Measurements from ENCODE around the gene APAF1. TPM values are rescaled to one million over a fixed set of nuclear protein-coding genes. Genes with fewer than 3 reads are reported as not detected.

Gene APAF1
- total and polyA plus RNA-seq, 7 experiments from 2014 or later: 3.4 to 36.4 (median 26.7) TPM

DNA sequence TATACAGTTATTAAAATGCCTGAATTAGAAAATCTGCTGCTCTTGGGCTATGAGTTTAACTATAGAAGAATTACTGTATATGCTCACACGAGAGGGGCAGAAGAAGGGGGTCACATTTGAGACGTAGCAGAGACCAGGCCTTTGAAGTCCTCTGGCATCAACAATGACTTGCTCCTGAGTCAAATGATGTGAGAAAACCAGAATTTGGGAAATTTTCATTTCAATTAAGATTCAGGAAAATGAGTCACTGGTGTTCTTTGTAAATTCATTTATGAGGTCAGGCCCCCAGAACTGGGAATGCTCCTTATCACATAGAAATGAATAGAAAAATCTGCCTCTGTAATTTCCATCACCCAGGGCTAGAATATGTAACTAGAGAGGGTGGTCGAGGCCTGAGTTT lies 92.9 kb downstream of the APAF1 start:
- H3K4me3 ChIP-seq (ENCODE audit: low read length): no peak overlapping the region
- H3K27me3 Mint-ChIP-seq: peaks cover 0 to 14% (median 8%) of the 10 kb centered on the region in 5 donors
- ATAC-seq (no peak), DNase-seq (no peak)
- peaks cover 0 to 10% (median 0%) of the 10 kb centered on the region in 3 experiments for H3K36me3 ChIP-seq (ENCODE audit: control insufficient read depth in 2 of 3, insufficient read depth in 3 of 3, low read length in 3 of 3)
- H3K27ac Mint-ChIP-seq: no peak overlapping the region
- peaks cover 0 to 30% (median 0%) of the 10 kb centered on the region in 7 donors for H3K4me1 Mint-ChIP-seq
- ChIA-PET CTCF (no interaction called here), POLR2A (no interaction called here)
- no peak overlapping the region for H3K27ac ChIP-seq (ENCODE audit: low read depth, low read length)
- peaks cover 0 to 4% (median 0%) of the 10 kb centered on the region in 11 donors for H3K9me3 Mint-ChIP-seq
- no peaks in the 10 kb centered on the region for H3K9me3 ChIP-seq (ENCODE audit: control insufficient read depth in 2 of 3, low read length in 3 of 3)
- peaks cover 0 to 23% (median 4%) of the 10 kb centered on the region in 5 donors for H3K36me3 Mint-ChIP-seq
- no peaks in the 10 kb centered on the region for H3K4me1 ChIP-seq (ENCODE audit: control insufficient read depth in 2 of 2, insufficient read depth in 2 of 2, low read length in 2 of 2)
- intact Hi-C loops (cut with micrococcal nuclease): no loop called here
- H3K4me3 Mint-ChIP-seq: no peak overlapping the region
- no peaks in the 10 kb centered on the region for H3K27me3 ChIP-seq (ENCODE audit: control insufficient read depth in 2 of 2, insufficient read depth in 2 of 2, low read length in 2 of 2)

DNA sequence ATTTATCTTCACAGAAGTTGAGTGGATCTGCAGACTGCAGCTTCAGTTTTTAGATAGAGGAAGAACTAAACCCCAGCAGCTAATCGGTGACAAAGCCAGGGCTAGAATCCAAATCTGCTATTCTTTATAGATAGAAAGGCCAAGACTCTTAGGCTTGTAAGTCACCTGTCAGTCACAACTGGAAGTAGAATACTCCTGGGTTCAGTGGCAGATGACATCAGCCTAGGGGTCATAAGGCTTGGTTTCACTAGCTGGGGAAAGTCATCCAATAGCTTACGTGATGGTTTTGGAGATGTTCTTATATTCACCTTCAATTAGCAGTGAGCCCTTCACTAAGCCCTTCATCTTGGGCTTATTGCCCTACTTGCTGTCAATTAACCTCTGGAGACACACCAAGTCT lies 93.4 kb downstream of the APAF1 start:
- Histone ChIP-seq H3K9me3 (ENCODE audit: control insufficient read depth in 2 of 3, low read length in 3 of 3) (no peaks in the 10 kb centered on the region), H3K4me1 (ENCODE audit: control insufficient read depth in 2 of 2, insufficient read depth in 2 of 2, low read length in 2 of 2) (no peaks in the 10 kb centered on the region), H3K27ac (ENCODE audit: low read depth, low read length) (no peak overlapping the region), H3K36me3 (ENCODE audit: control insufficient read depth in 2 of 3, insufficient read depth in 3 of 3, low read length in 3 of 3) (peaks cover 0 to 5% (median 0%) of the 10 kb centered on the region in 3 experiments), H3K4me3 (ENCODE audit: low read length) (no peak overlapping the region), H3K27me3 (ENCODE audit: control insufficient read depth in 2 of 2, insufficient read depth in 2 of 2, low read length in 2 of 2) (no peaks in the 10 kb centered on the region)
- CTCF ChIA-PET: interaction anchor here (0.6 kb wide), 1 partner anchor 1181 kb away, joined by 3 read pairs; no protein-coding TSS in a partner anchor
- peaks cover 0 to 19% (median 4%) of the 10 kb centered on the region in 5 donors for H3K36me3 Mint-ChIP-seq
- H3K9me3 Mint-ChIP-seq: peaks cover 0 to 4% (median 0%) of the 10 kb centered on the region in 11 donors
- H3K27me3 Mint-ChIP-seq: peaks cover 0 to 16% (median 8%) of the 10 kb centered on the region in 5 donors
- H3K4me1 Mint-ChIP-seq: peaks cover 0 to 36% (median 0%) of the 10 kb centered on the region in 7 donors
- DNase-seq (no peak), ATAC-seq (no peak)
- H3K4me3 Mint-ChIP-seq: no peak overlapping the region
- POLR2A ChIA-PET: no interaction called here
- no peak overlapping the region for H3K27ac Mint-ChIP-seq
- intact Hi-C loops (cut with micrococcal nuclease): no loop called here

DNA sequence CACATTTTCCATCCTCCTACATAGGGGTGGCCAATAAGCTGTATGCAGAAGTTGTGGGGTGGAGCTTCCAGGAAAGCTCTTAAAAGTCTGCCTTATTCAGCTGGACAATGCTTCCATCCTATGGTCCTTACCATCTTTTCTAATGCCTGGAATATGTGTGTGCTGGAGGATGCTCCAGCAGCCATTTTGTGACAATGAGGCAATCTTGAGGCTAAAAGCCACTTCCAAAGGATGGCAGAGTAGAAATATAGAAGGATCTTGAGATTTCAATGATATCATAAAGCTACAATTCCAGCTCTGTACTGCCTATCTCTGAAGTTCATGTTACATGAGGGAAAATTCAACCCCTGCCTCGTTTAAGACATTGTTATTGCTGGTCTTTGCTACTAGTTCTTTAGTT lies 95.7 kb downstream of the APAF1 start:
- Histone ChIP-seq H3K27me3 (ENCODE audit: control insufficient read depth in 2 of 2, insufficient read depth in 2 of 2, low read length in 2 of 2) (no peaks in the 10 kb centered on the region), H3K36me3 (ENCODE audit: control insufficient read depth in 2 of 3, insufficient read depth in 3 of 3, low read length in 3 of 3) (no peaks in the 10 kb centered on the region), H3K9me3 (ENCODE audit: control insufficient read depth in 2 of 3, low read length in 3 of 3) (no peaks in the 10 kb centered on the region), H3K4me3 (ENCODE audit: low read length) (no peak overlapping the region), H3K27ac (ENCODE audit: low read depth, low read length) (no peak overlapping the region), H3K4me1 (ENCODE audit: control insufficient read depth in 2 of 2, insufficient read depth in 2 of 2, low read length in 2 of 2) (no peaks in the 10 kb centered on the region)
- Mint-ChIP-seq H3K4me1 (peaks cover 0 to 38% (median 0%) of the 10 kb centered on the region in 7 donors), H3K27ac (peak overlapping the region in 1 of 9 donors; percentile 56), H3K27me3 (peaks cover 0 to 17% (median 8%) of the 10 kb centered on the region in 5 donors), H3K36me3 (peaks cover 0 to 2% (median 0%) of the 10 kb centered on the region in 5 donors), H3K9me3 (peaks cover 0 to 4% (median 0%) of the 10 kb centered on the region in 11 donors), H3K4me3 (peak overlapping the region in 1 of 10 donors; percentile 47)
- no peak for ATAC-seq
- CTCF ChIA-PET: no interaction called here
- intact Hi-C loops (cut with micrococcal nuclease): no loop called here
- POLR2A ChIA-PET: no interaction called here
- DNase-seq: no peak

DNA sequence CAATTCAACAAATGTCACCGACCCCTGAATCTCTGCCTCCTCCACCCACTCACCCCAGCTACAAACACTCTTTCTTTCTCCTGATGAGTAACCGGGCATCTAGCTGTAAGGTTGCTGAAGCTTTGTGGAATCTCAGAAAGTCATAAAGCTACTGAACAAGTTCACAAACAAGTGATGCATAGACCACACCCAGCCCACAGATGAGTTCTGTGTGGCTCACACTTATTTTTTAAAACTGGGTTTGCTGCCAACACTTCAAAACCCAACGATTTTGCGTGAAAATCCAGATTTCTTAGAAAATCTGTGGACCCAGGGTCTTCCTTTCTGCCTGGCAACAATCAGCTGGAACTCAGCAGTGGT lies 96.1 kb downstream of the APAF1 start:
- H3K27me3 Mint-ChIP-seq: peaks cover 3 to 21% (median 10%) of the 10 kb centered on the region in 5 donors
- Histone ChIP-seq H3K27ac (ENCODE audit: low read depth, low read length) (no peak overlapping the region), H3K36me3 (ENCODE audit: control insufficient read depth in 2 of 3, insufficient read depth in 3 of 3, low read length in 3 of 3) (no peaks in the 10 kb centered on the region), H3K4me1 (ENCODE audit: control insufficient read depth in 2 of 2, insufficient read depth in 2 of 2, low read length in 2 of 2) (peaks cover 0 to 2% of the 10 kb centered on the region in 2 donors), H3K9me3 (ENCODE audit: control insufficient read depth in 2 of 3, low read length in 3 of 3) (no peaks in the 10 kb centered on the region), H3K27me3 (ENCODE audit: control insufficient read depth in 2 of 2, insufficient read depth in 2 of 2, low read length in 2 of 2) (no peaks in the 10 kb centered on the region), H3K4me3 (ENCODE audit: low read length) (no peak overlapping the region)
- peaks cover 0 to 4% (median 0%) of the 10 kb centered on the region in 11 donors for H3K9me3 Mint-ChIP-seq
- no peak for ATAC-seq
- DNase-seq: peak in 1 of 9 donors; percentile 49
- CTCF ChIA-PET: no interaction called here
- H3K4me3 Mint-ChIP-seq: peak overlapping the region in 1 of 10 donors; percentile 47
- POLR2A ChIA-PET: no interaction called here
- no peaks in the 10 kb centered on the region for H3K36me3 Mint-ChIP-seq
- peak overlapping the region in 1 of 9 donors; percentile 56 for H3K27ac Mint-ChIP-seq
- H3K4me1 Mint-ChIP-seq: peaks cover 2 to 41% (median 3%) of the 10 kb centered on the region in 7 donors
- intact Hi-C loops (cut with micrococcal nuclease): no loop called here

DNA sequence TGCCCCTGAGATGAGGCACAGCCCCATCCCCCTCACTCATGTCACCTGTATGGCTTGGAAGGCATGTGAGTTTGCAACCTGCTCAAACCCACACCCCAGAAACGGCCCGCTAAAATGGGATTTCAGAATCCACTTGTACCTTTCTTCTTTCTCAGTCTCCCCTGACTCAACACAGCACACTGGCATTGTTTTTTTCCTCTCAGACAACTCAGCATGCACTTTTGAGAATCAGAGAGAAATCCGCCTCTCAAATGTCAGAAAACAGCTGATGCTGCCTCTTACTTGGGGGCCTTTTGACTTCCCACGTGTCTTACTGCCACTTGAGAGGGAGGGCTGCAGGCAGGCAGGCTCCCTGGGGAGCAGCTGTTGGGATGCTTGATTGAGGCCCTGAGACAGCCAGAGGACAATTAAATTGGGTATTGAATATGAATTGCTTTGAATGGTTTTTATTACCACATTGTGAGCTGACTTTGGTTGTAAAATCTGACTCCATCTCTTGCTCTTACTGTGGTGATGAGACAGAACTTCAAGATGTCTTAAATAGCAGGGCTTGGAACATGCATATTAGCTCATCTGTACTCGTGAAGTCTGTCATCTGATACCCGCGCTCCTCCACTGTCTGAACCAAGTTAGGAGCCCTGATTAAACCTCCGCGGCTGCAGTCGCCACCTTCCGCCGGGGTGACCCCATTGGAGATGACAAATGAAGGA lies 96.6 kb downstream of the APAF1 start:
- H3K27ac Mint-ChIP-seq: peak overlapping the region in 1 of 9 donors; percentile 56

DNA sequence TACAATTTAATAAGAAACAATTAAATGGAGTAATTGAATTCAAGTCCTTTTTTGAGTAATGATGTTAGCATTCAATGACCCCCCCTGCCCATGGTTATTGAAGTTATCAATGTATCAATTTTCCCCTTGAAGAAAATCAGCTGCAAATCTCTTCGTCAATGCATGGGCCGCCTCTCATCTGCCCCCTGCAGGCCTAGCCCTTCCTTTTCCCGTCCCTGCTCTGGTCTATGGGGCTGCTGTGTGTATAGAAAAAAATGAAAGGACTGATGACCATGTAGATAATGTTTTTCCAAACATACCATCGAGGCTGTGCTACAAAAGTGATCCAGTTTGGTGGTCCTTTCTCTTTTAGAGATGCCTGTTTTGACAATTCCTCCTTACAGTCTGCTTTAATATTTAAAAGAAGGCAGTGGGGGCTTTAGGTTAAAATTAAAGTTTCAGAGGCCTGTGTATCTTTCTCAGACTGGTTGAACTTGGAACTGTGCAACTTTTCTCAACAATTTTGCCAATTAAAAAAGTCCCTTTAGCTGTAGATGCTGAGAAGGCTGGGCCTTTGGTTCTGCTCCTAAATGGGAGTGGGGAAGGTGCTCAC lies 98.4 kb downstream of the APAF1 start:
- intact Hi-C loops (cut with micrococcal nuclease): loop anchor here in 1 of 2 donors (1.0 kb wide), 1 partner anchor 44 kb away; no protein-coding TSS in a partner anchor
- Mint-ChIP-seq H3K27ac (peak overlapping the region in 1 of 9 donors; percentile 59), H3K4me1 (peaks cover 6 to 46% (median 7%) of the 10 kb centered on the region in 7 donors), H3K27me3 (peaks cover 15 to 40% (median 27%) of the 10 kb centered on the region in 5 donors), H3K4me3 (peak overlapping the region in 1 of 10 donors; percentile 5), H3K36me3 (no peaks in the 10 kb centered on the region), H3K9me3 (peaks cover 0 to 5% (median 0%) of the 10 kb centered on the region in 11 donors)
- Histone ChIP-seq H3K36me3 (ENCODE audit: control insufficient read depth in 2 of 3, insufficient read depth in 3 of 3, low read length in 3 of 3) (no peaks in the 10 kb centered on the region), H3K4me1 (ENCODE audit: control insufficient read depth in 2 of 2, insufficient read depth in 2 of 2, low read length in 2 of 2) (peaks cover 0 to 5% of the 10 kb centered on the region in 2 donors), H3K9me3 (ENCODE audit: control insufficient read depth in 2 of 3, low read length in 3 of 3) (no peaks in the 10 kb centered on the region), H3K27me3 (ENCODE audit: control insufficient read depth in 2 of 2, insufficient read depth in 2 of 2, low read length in 2 of 2) (no peaks in the 10 kb centered on the region), H3K27ac (ENCODE audit: low read depth, low read length) (no peak overlapping the region), H3K4me3 (ENCODE audit: low read length) (no peak overlapping the region)
- POLR2A ChIA-PET: no interaction called here
- peak; percentile 50 for ATAC-seq
- CTCF ChIA-PET: interaction anchor here (0.5 kb wide), 1 partner anchor 1332 kb away, joined by 3 read pairs; no protein-coding TSS in a partner anchor
- peak in 2 of 9 donors; percentile 6 to 42 for DNase-seq

More for the DNA sequence above, 96.6 kb downstream of the APAF1 start:
- Histone ChIP-seq H3K4me3 (ENCODE audit: low read length) (no peak overlapping the region), H3K36me3 (ENCODE audit: control insufficient read depth in 2 of 3, insufficient read depth in 3 of 3, low read length in 3 of 3) (no peaks in the 10 kb centered on the region), H3K9me3 (ENCODE audit: control insufficient read depth in 2 of 3, low read length in 3 of 3) (no peaks in the 10 kb centered on the region), H3K27ac (ENCODE audit: low read depth, low read length) (no peak overlapping the region), H3K27me3 (ENCODE audit: control insufficient read depth in 2 of 2, insufficient read depth in 2 of 2, low read length in 2 of 2) (no peaks in the 10 kb centered on the region), H3K4me1 (ENCODE audit: control insufficient read depth in 2 of 2, insufficient read depth in 2 of 2, low read length in 2 of 2) (peaks cover 0 to 5% of the 10 kb centered on the region in 2 donors)
- ATAC-seq: no peak
- Mint-ChIP-seq H3K36me3 (no peaks in the 10 kb centered on the region), H3K4me3 (peak overlapping the region in 1 of 10 donors; percentile 47), H3K9me3 (peaks cover 0 to 4% (median 0%) of the 10 kb centered on the region in 11 donors), H3K4me1 (peaks cover 6 to 46% (median 7%) of the 10 kb centered on the region in 7 donors), H3K27me3 (peaks cover 8 to 27% (median 15%) of the 10 kb centered on the region in 5 donors)
- intact Hi-C loops (cut with micrococcal nuclease): no loop called here
- peak in 1 of 9 donors; percentile 31 for DNase-seq
- ChIA-PET POLR2A (no interaction called here), CTCF (no interaction called here)

Data from naive thymus-derived CD4-positive, alpha-beta T cell (primary cell).